Measurements from ENCODE around the gene MRC2. TPM values are rescaled to one million over a fixed set of nuclear protein-coding genes. Genes with fewer than 3 reads are reported as not detected.

MRC2 gene
- polyA plus RNA-seq, 3 donors = 0.04 TPM; not detected in 2

GRCh38 chr17:62718429-62718828, 91.0 kb downstream of the MRC2 start:
- Histone ChIP-seq H3K79me2 (ENCODE audit: insufficient read depth, low read length) (no peaks in the 10 kb centered on the region), H3K4me3 (replicated peaks in 1 of 3; ENCODE audit: low read depth in 2 of 3, low read length in 3 of 3) (no peak overlapping the region), H3K27ac (ENCODE audit: low read depth in 1 of 2, low read length in 2 of 2) (no peak overlapping the region), H4K20me1 (ENCODE audit: insufficient read depth, low read length) (no peaks in the 10 kb centered on the region), H3K27me3 (ENCODE audit: control insufficient read depth in 2 of 2, insufficient read depth in 2 of 2, low read length in 2 of 2) (no peaks in the 10 kb centered on the region), H3K9ac (ENCODE audit: insufficient read depth, low read length, poor library complexity, severe bottlenecking) (no peak overlapping the region), H3K4me2 (replicated peaks; ENCODE audit: extremely low read depth, low read length, poor library complexity, severe bottlenecking) (no peak overlapping the region), H3K36me3 (replicated peaks in 1 of 2; ENCODE audit: control insufficient read depth in 1 of 2, insufficient read depth in 2 of 2, low read length in 2 of 2) (no peaks in the 10 kb centered on the region), H3K9me3 (replicated peaks in 1 of 2; ENCODE audit: control insufficient read depth in 1 of 2, insufficient read depth in 1 of 2, low read length in 2 of 2) (no peaks in the 10 kb centered on the region), H2AFZ (ENCODE audit: insufficient read depth, low read depth, low read length, poor library complexity, severe bottlenecking) (no peak overlapping the region), H3K4me1 (ENCODE audit: control insufficient read depth in 1 of 2, insufficient read depth in 2 of 2, low read length in 2 of 2) (no peaks in the 10 kb centered on the region)
- no peak overlapping the region for H3K27ac Mint-ChIP-seq
- intact Hi-C loops (cut with micrococcal nuclease) = no loop called here
- no peak for DNase-seq
- H3K4me1 Mint-ChIP-seq = no peaks in the 10 kb centered on the region
- no peaks in the 10 kb centered on the region for H3K9me3 Mint-ChIP-seq
- no peaks in the 10 kb centered on the region for H3K36me3 Mint-ChIP-seq
- no peak overlapping the region for H3K4me3 Mint-ChIP-seq
- TF ChIP-seq CTCF (IDR thresholded peaks at IDR 0.05) = no peak
- 100% methylated on average over 6 of the region's 11 CpGs for WGBS (ENCODE audit: insufficient coverage)
- peaks cover 2 to 9% (median 4%) of the 10 kb centered on the region in 3 donors for H3K27me3 Mint-ChIP-seq (ENCODE audit: low read depth in 3 of 3)

GRCh38 chr17:62719586-62719985, 92.1 kb downstream of the MRC2 start:
- Mint-ChIP-seq H3K27me3 (ENCODE audit: low read depth in 3 of 3) (peaks cover 9 to 11% (median 10%) of the 10 kb centered on the region in 3 donors), H3K27ac (no peak overlapping the region), H3K4me3 (no peak overlapping the region), H3K9me3 (no peaks in the 10 kb centered on the region), H3K36me3 (no peaks in the 10 kb centered on the region), H3K4me1 (peaks cover 4% of the 10 kb centered on the region)
- no peak for TF ChIP-seq CTCF (IDR thresholded peaks at IDR 0.05)
- Histone ChIP-seq H4K20me1 (ENCODE audit: insufficient read depth, low read length) (no peaks in the 10 kb centered on the region), H2AFZ (ENCODE audit: insufficient read depth, low read depth, low read length, poor library complexity, severe bottlenecking) (no peak overlapping the region), H3K9ac (ENCODE audit: insufficient read depth, low read length, poor library complexity, severe bottlenecking) (no peak overlapping the region), H3K4me1 (ENCODE audit: control insufficient read depth in 1 of 2, insufficient read depth in 2 of 2, low read length in 2 of 2) (peaks cover 1 to 3% of the 10 kb centered on the region in 2 donors), H3K36me3 (replicated peaks in 1 of 2; ENCODE audit: control insufficient read depth in 1 of 2, insufficient read depth in 2 of 2, low read length in 2 of 2) (no peaks in the 10 kb centered on the region), H3K9me3 (replicated peaks in 1 of 2; ENCODE audit: control insufficient read depth in 1 of 2, insufficient read depth in 1 of 2, low read length in 2 of 2) (no peaks in the 10 kb centered on the region), H3K27ac (ENCODE audit: low read depth in 1 of 2, low read length in 2 of 2) (no peak overlapping the region), H3K4me3 (replicated peaks in 1 of 3; ENCODE audit: low read depth in 2 of 3, low read length in 3 of 3) (no peak overlapping the region), H3K27me3 (ENCODE audit: control insufficient read depth in 2 of 2, insufficient read depth in 2 of 2, low read length in 2 of 2) (no peaks in the 10 kb centered on the region), H3K79me2 (ENCODE audit: insufficient read depth, low read length) (no peaks in the 10 kb centered on the region), H3K4me2 (replicated peaks; ENCODE audit: extremely low read depth, low read length, poor library complexity, severe bottlenecking) (no peak overlapping the region)
- intact Hi-C loops (cut with micrococcal nuclease) = no loop called here
- no CpG with 5 or more reads among the region's 1 CpG for WGBS (ENCODE audit: insufficient coverage)
- DNase-seq = no peak
